Activated CD8-positive, alpha-beta memory T cell treated with anti-CD3 and anti-CD28 coated beads, Interleukin-2, amount 10 ng/mL, durations not matched to agents 7 days and 5 days (primary cell): ENCODE measurements around the gene ACAP1. TPM values are rescaled to one million over a fixed set of nuclear protein-coding genes. Genes with fewer than 3 reads are reported as not detected.
"Not testable (repeated sequence)": the region's sequence is repeated elsewhere in the genome, so short reads cannot be mapped to it uniquely, and the experiment has no call there.

Experiments
- ATAC-seq: fragments of 150-1000 bp; cut with Tn5 transposase; one replicate; pipeline ENCODE4 v1.10.0; 2021; ENCODE audit warnings: moderate library complexity
- CTCF ChIA-PET: fragments of 350-600 bp; sonication (Branson Sonifier 250); formaldehyde crosslinking; loops from one replicate; lab custom pipeline; 2021; ENCODE audit warnings: antibody characterized with exemption; lab: Charles Lee
- DNase-seq: peaks from one replicate; pipeline ENCODE4 v3.0.0-alpha.2; 2020
- H3K27ac Mint-ChIP-seq: one replicate; pipeline ENCODE4 v1.8.0; 2021; ENCODE audit warnings: mild to moderate bottlenecking, mixed read lengths
- H3K27me3 Mint-ChIP-seq: one replicate; pipeline ENCODE4 v1.8.0; 2021; ENCODE audit warnings: mixed read lengths
- H3K36me3 Mint-ChIP-seq: one replicate; pipeline ENCODE4 v1.8.0; 2021; ENCODE audit warnings: mild to moderate bottlenecking, mixed read lengths
- H3K4me1 Mint-ChIP-seq: one replicate; pipeline ENCODE4 v1.8.0; 2021; ENCODE audit warnings: mixed read lengths
- H3K4me3 Mint-ChIP-seq: one replicate; pipeline ENCODE4 v1.8.0; 2021; ENCODE audit warnings: mild to moderate bottlenecking, moderate library complexity, mixed read lengths
- H3K9me3 Mint-ChIP-seq: one replicate; pipeline ENCODE4 v1.8.0; 2022; ENCODE audit warnings: low read depth, mixed read lengths
- total RNA-seq, 2 experiments: library from RNA; stranded (reverse); gene quantifications; one replicate each; pipeline ENCODE4 v1.2.3, GENCODE V29; 2021

The ACAP1 gene
- total RNA-seq, 2 experiments from 2014 or later = 594 to 712 TPM

- H3K27ac Mint-ChIP-seq = no peak overlapping the region
- peaks cover 8% of the 10 kb centered on the region for H3K36me3 Mint-ChIP-seq
- no peaks in the 10 kb centered on the region for H3K27me3 Mint-ChIP-seq
- no peaks in the 10 kb centered on the region for H3K9me3 Mint-ChIP-seq
- peaks cover 40% of the 10 kb centered on the region for H3K4me1 Mint-ChIP-seq
- DNase-seq = no peak
- CTCF ChIA-PET = interaction anchor here (0.6 to 6.7 kb wide), 49 partner anchors 10 to 361 kb away, joined by 3 to 88 read pairs (median 4); partner anchors contain the start of genes ACAP1, NEURL4, PLSCR3 and POLR2A
- H3K4me3 Mint-ChIP-seq = no peak overlapping the region
- ATAC-seq = no peak
Observed at GRCh38 chr17:7355573-7355972, 19.2 kb downstream of the ACAP1 start.

GRCh38 chr17:7356072-7356549 lies 19.8 kb downstream of the ACAP1 start:
- DNase-seq (peak; percentile 92), ATAC-seq (peak; percentile 73)
- peaks cover 6% of the 10 kb centered on the region for H3K36me3 Mint-ChIP-seq
- CTCF ChIA-PET = interaction anchor here (0.6 to 6.7 kb wide), 52 partner anchors 10 to 360 kb away, joined by 3 to 88 read pairs (median 4); partner anchors contain the start of genes ACAP1, NEURL4, PLSCR3 and POLR2A
- no peak overlapping the region for H3K4me3 Mint-ChIP-seq
- peaks cover 35% of the 10 kb centered on the region for H3K4me1 Mint-ChIP-seq
- H3K27ac Mint-ChIP-seq = no peak overlapping the region
- H3K27me3 Mint-ChIP-seq = no peaks in the 10 kb centered on the region
- no peaks in the 10 kb centered on the region for H3K9me3 Mint-ChIP-seq

GRCh38 chr17:7356756-7357155 lies 20.4 kb downstream of the ACAP1 start:
- Mint-ChIP-seq H3K27ac (no peak overlapping the region), H3K9me3 (no peaks in the 10 kb centered on the region), H3K36me3 (peaks cover 3% of the 10 kb centered on the region), H3K4me1 (peaks cover 32% of the 10 kb centered on the region), H3K27me3 (no peaks in the 10 kb centered on the region), H3K4me3 (no peak overlapping the region)
- CTCF ChIA-PET = interaction anchor here (0.9 to 6.7 kb wide), 27 partner anchors 9 to 331 kb away, joined by 3 to 88 read pairs (median 6); partner anchors contain the start of genes ACAP1, NEURL4, PLSCR3 and POLR2A
- no peak for ATAC-seq
- DNase-seq = no peak

GRCh38 chr17:7357381-7357780 lies 21.1 kb downstream of the ACAP1 start:
- Mint-ChIP-seq H3K9me3 (no peaks in the 10 kb centered on the region), H3K27me3 (peaks cover 2% of the 10 kb centered on the region), H3K27ac (no peak overlapping the region), H3K4me3 (no peak overlapping the region), H3K36me3 (peaks cover 2% of the 10 kb centered on the region), H3K4me1 (peaks cover 30% of the 10 kb centered on the region)
- CTCF ChIA-PET = interaction anchor here (2.1 to 6.7 kb wide), 3 partner anchors 79 to 232 kb away, joined by 11 to 88 read pairs (median 41); partner anchors contain the start of genes SENP3, SOX15 and TMEM102
- ATAC-seq (no peak), DNase-seq (no peak)

DNA sequence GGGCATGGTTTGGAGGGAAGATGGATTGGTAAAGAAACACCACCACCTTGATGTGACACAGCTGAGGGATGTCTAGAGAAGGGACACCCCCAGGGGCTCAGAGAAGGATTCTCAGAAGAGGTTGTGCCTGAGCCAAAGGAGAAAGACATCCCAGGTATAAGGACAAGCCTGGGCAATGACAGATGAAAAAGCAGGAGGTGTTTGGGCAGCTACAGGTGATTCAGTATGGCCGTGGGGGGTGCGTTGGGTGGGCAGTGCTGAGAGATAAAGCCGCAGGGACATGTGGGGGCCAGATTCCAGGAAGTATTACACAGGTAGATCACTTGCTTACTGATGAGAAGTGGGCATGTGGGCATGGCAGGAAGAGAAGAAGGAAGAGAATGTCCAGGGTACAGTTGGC lies 25.6 kb downstream of the ACAP1 start:
- DNase-seq (no peak), ATAC-seq (no peak)
- no peak overlapping the region for H3K27ac Mint-ChIP-seq
- CTCF ChIA-PET = interaction anchor here (1.6 kb wide), 1 partner anchor 199 kb away, joined by 7 read pairs; the partner anchor contains the start of gene SENP3
- peaks cover 2% of the 10 kb centered on the region for H3K27me3 Mint-ChIP-seq
- no peaks in the 10 kb centered on the region for H3K36me3 Mint-ChIP-seq
- no peaks in the 10 kb centered on the region for H3K4me1 Mint-ChIP-seq
- H3K9me3 Mint-ChIP-seq = no peaks in the 10 kb centered on the region
- no peak overlapping the region for H3K4me3 Mint-ChIP-seq

- no peak for DNase-seq
- Mint-ChIP-seq H3K27me3 (peaks cover 2% of the 10 kb centered on the region), H3K9me3 (no peaks in the 10 kb centered on the region), H3K4me1 (no peaks in the 10 kb centered on the region), H3K4me3 (no peak overlapping the region), H3K27ac (no peak overlapping the region), H3K36me3 (no peaks in the 10 kb centered on the region)
- CTCF ChIA-PET = interaction anchor here (0.7 to 1.6 kb wide), 2 partner anchors 144 to 198 kb away, joined by 4 to 7 read pairs; partner anchors contain the start of gene SENP3
- ATAC-seq = no peak
Observed at GRCh38 chr17:7363311-7363710, 27.0 kb downstream of the ACAP1 start.

- H3K9me3 Mint-ChIP-seq, H3K4me3 Mint-ChIP-seq, H3K36me3 Mint-ChIP-seq, DNase-seq, H3K27me3 Mint-ChIP-seq, ATAC-seq, H3K4me1 Mint-ChIP-seq, H3K27ac Mint-ChIP-seq: not testable (repeated sequence)
- CTCF ChIA-PET = interaction anchor here (0.9 kb wide), 1 partner anchor 10 kb away, joined by 4 read pairs; no protein-coding TSS in a partner anchor
Observed at GRCh38 chr17:7365963-7366362, 29.6 kb downstream of the ACAP1 start.

DNA sequence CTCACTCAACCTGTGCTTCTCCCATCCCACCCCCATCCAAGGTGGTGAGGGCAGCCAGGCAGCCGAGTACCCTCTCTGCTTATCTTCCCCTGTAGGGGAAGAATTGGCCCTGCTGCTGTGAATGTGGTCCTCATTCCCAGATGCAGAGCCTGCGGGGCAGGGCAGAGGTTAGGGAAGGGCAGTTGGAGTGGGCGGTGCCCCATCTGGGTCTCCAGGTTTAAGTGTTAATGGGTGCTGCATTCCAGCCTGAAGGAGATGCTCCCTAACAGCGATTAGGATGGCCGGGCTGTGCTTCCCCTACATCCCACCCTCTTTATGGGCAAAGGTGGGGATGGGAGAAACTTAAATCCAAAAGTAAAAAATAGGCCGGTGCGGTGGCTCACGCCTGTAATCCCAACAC lies 30.8 kb downstream of the ACAP1 start:
- H3K27ac Mint-ChIP-seq = no peak overlapping the region

DNA sequence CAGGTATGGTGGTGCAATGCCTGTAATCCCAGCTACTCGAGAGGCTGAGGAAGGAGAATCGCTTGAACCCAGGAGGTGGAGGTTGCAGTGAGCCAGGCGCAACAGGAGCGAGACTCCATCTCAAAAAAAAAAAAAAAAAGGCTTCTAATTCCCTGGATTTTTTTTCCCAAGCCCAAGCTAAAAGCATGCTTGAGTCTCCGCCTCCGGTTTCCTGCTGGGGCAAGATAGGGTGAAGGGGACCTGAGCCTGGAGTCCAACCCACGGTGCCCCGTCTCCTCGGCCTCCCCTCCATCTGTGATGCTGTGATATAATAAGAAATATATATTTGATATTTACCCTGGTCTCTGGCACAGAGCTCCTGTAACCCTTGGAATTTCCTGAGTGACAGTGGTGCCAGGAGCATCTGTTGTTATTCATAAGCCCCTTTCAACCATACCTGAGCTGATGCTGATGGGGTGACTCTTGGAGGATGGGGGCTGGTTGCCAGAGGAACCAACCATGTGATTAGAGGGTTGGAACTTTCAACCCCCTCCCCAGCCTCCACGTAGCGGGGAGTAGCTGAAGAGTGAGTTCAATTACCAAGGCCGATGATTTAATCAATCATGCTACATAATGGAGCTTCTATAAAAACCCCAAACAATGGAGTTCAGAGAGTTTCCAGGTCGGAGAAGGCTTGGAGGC lies 31.7 kb downstream of the ACAP1 start:
- no peaks in the 10 kb centered on the region for H3K9me3 Mint-ChIP-seq
- H3K4me3 Mint-ChIP-seq = no peak overlapping the region
- DNase-seq = no peak
- no peaks in the 10 kb centered on the region for H3K36me3 Mint-ChIP-seq
- CTCF ChIA-PET = interaction anchor here (0.5 to 1.2 kb wide), 3 partner anchors 12 to 153 kb away, joined by 3 read pairs; no protein-coding TSS in a partner anchor
- H3K27ac Mint-ChIP-seq = no peak overlapping the region
- peaks cover 3% of the 10 kb centered on the region for H3K27me3 Mint-ChIP-seq
- ATAC-seq = no peak
- no peaks in the 10 kb centered on the region for H3K4me1 Mint-ChIP-seq

More for the DNA sequence above, 30.8 kb downstream of the ACAP1 start:
- Mint-ChIP-seq H3K4me1 (no peaks in the 10 kb centered on the region), H3K27me3 (peaks cover 3% of the 10 kb centered on the region), H3K9me3 (no peaks in the 10 kb centered on the region), H3K36me3 (no peaks in the 10 kb centered on the region), H3K4me3 (no peak overlapping the region)
- ATAC-seq = no peak
- no peak for DNase-seq
- CTCF ChIA-PET = interaction anchor here (1.2 kb wide), 1 partner anchor 11 kb away, joined by 3 read pairs; no protein-coding TSS in a partner anchor

DNA sequence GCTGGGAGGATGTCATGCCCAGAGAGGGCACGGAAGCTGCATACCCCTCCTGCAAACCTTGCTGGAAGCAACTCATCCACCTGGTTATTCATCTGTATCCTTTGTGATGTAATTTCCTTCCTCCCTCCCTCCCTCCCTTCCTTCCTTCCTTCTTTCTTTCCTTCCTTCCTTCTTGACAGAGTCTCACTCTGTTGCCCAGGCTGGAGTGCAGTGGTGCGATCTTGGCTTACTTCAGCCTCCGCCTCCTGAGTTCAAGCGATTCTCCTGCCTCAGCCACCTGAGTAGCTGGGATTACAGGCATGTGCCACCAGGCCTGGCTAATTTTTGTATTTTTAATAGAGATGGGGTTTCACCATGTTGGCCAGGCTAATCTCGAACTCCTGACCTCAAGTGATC lies 32.3 kb downstream of the ACAP1 start:
- H3K27ac Mint-ChIP-seq, H3K4me3 Mint-ChIP-seq, H3K36me3 Mint-ChIP-seq, DNase-seq, H3K27me3 Mint-ChIP-seq, H3K4me1 Mint-ChIP-seq, ATAC-seq, H3K9me3 Mint-ChIP-seq: not testable (repeated sequence)
- CTCF ChIA-PET = interaction anchor here (0.6 kb wide), 1 partner anchor 153 kb away, joined by 3 read pairs; no protein-coding TSS in a partner anchor

- DNase-seq (no peak), ATAC-seq (no peak)
- Mint-ChIP-seq H3K9me3 (no peaks in the 10 kb centered on the region), H3K4me3 (no peak overlapping the region), H3K36me3 (no peaks in the 10 kb centered on the region), H3K27ac (no peak overlapping the region), H3K27me3 (peaks cover 3% of the 10 kb centered on the region), H3K4me1 (no peaks in the 10 kb centered on the region)
- CTCF ChIA-PET = no interaction called here
Observed at GRCh38 chr17:7369825-7370224, 33.5 kb downstream of the ACAP1 start.

GRCh38 chr17:7370853-7371252 lies 34.5 kb downstream of the ACAP1 start:
- Mint-ChIP-seq H3K4me3 (no peak overlapping the region), H3K27ac (no peak overlapping the region), H3K27me3 (peaks cover 3% of the 10 kb centered on the region), H3K36me3 (no peaks in the 10 kb centered on the region), H3K4me1 (no peaks in the 10 kb centered on the region), H3K9me3 (no peaks in the 10 kb centered on the region)
- DNase-seq (no peak), ATAC-seq (no peak)
- CTCF ChIA-PET = interaction anchor here (1.9 to 6.2 kb wide), 2 partner anchors 15 to 66 kb away, joined by 6 to 22 read pairs; no protein-coding TSS in a partner anchor

GRCh38 chr17:7374353-7374752 lies 38.0 kb downstream of the ACAP1 start:
- no peaks in the 10 kb centered on the region for H3K4me1 Mint-ChIP-seq
- CTCF ChIA-PET = interaction anchor here (6.2 kb wide), 1 partner anchor 18 kb away, joined by 22 read pairs; no protein-coding TSS in a partner anchor
- H3K27me3 Mint-ChIP-seq = peaks cover 14% of the 10 kb centered on the region
- peaks cover 3% of the 10 kb centered on the region for H3K9me3 Mint-ChIP-seq
- DNase-seq (no peak), ATAC-seq (no peak)
- H3K4me3 Mint-ChIP-seq = no peak overlapping the region
- H3K36me3 Mint-ChIP-seq = peaks cover 2% of the 10 kb centered on the region
- no peak overlapping the region for H3K27ac Mint-ChIP-seq
